Endodermal cell (in vitro differentiated cells): ENCODE data around the gene LGALS4. TPM values are rescaled to one million over a fixed set of nuclear protein-coding genes. Genes with fewer than 3 reads are reported as not detected.

Source experiments
- DNase-seq: peaks from one replicate; pipeline ENCODE4 v3.0.0-alpha.2; 2017
- H3K27ac ChIP-seq: 2 replicates; pipeline ENCODE4 v1.5.1; 2013; ENCODE audit warnings: mild to moderate bottlenecking, low read depth, low read length, moderate library complexity
- H3K27me3 ChIP-seq: 2 replicates; pipeline ENCODE4 v1.6.1; 2013; ENCODE audit warnings: mild to moderate bottlenecking, low read length, moderate library complexity; ENCODE audit not compliant: insufficient read depth, control insufficient read depth, poor library complexity, severe bottlenecking
- H3K36me3 ChIP-seq: 2 replicates; pipeline ENCODE4 v1.7.0; 2013; ENCODE audit warnings: mild to moderate bottlenecking, low read length, moderate library complexity; ENCODE audit not compliant: control insufficient read depth, insufficient read depth
- H3K4me1 ChIP-seq: one replicate; pipeline ENCODE4 v1.7.0; 2013; ENCODE audit warnings: low read length; ENCODE audit not compliant: control insufficient read depth, insufficient read depth
- H3K4me3 ChIP-seq: 2 replicates; pipeline ENCODE4 v1.5.1; 2013; ENCODE audit warnings: mild to moderate bottlenecking, low read length, moderate library complexity
- H3K9ac ChIP-seq: 2 replicates; pipeline ENCODE4 v1.6.1; 2013; ENCODE audit warnings: mild to moderate bottlenecking, low read length, moderate library complexity; ENCODE audit not compliant: poor library complexity, severe bottlenecking; ENCODE audit errors: extremely low read depth
- H3K9me3 ChIP-seq: 2 replicates; pipeline ENCODE4 v1.6.1; 2013; ENCODE audit warnings: mild to moderate bottlenecking, low read length, moderate library complexity; ENCODE audit not compliant: control insufficient read depth
- H3K27ac Mint-ChIP-seq: 2 replicates; pipeline ENCODE4 v1.8.0; 2020; ENCODE audit warnings: mixed read lengths
- H3K27me3 Mint-ChIP-seq: 2 replicates; pipeline ENCODE4 v1.8.0; 2021; ENCODE audit warnings: mild to moderate bottlenecking, mixed read lengths; ENCODE audit not compliant: insufficient read depth
- H3K36me3 Mint-ChIP-seq: 2 replicates; pipeline ENCODE4 v1.8.0; 2020; ENCODE audit warnings: low read depth, mixed read lengths
- H3K4me1 Mint-ChIP-seq: 2 replicates; pipeline ENCODE4 v1.8.0; 2020; ENCODE audit warnings: mixed read lengths
- H3K4me3 Mint-ChIP-seq: 2 replicates; pipeline ENCODE4 v1.8.0; 2020; ENCODE audit warnings: mild to moderate bottlenecking, moderate library complexity, mixed read lengths
- H3K9me3 Mint-ChIP-seq: 2 replicates; pipeline ENCODE4 v1.8.0; 2020; ENCODE audit warnings: mild to moderate bottlenecking, mixed read lengths
- WGBS, 2 experiments: methylation state at CpG; one replicate each; pipeline versions ENCODE4 v1.1.5 to v1.1.7; 2013; ENCODE audit warnings: missing lambda C conversion rate in 2 of 2, mixed read lengths in 1 of 2; ENCODE audit not compliant: insufficient coverage in 1 of 2, insufficient read length in 1 of 2; 5-methylcytosine and 5-hydroxymethylcytosine counted together
- total RNA-seq, 2 donors: library from RNA; stranded (reverse); fragmentation: NEBNext Ultra II Directional in 1 of 2; extraction: Animal tissue kit (Norgen Biotek cat#: 25700) in 1 of 2; gene quantifications; 2 replicates in 1 of 2; 3 replicates in 1 of 2; pipeline ENCODE4 v1.2.1, GENCODE V29; 2021
- TF ChIP-seq, protein P1 (sequence below): fragments of 200-600 bp; sonication (generic); conservative IDR thresholded peaks from 2 replicates; pipeline ENCODE4 v1.5.0; 2021; ENCODE audit warnings: antibody characterized with exemption, mild to moderate bottlenecking

LGALS4 gene
- total RNA-seq, 2 donors from 2014 or later: 0.49 to 0.84 TPM

DNA sequence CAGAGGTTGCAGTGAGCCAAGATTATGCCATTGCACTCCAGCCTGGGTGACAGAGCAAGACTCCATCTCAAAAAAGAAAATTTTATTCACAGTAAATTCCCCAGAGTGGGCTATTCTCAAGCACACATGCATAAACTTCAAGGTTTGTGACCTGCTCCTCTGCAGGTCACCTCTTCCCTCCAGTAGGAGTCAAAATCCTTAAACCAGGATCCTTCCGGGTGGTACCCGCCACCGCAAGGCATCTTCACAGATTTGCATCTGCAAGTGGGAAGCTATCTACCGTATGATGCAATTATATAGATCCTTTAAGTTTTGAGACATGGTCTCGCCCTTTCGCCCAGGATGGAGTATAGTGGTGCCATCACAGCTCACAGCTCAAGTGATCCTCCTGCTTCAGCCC is 21.8 kb upstream of the LGALS4 start:
- no peaks in the 10 kb centered on the region for H3K27me3 ChIP-seq
- Mint-ChIP-seq H3K27me3 (no peaks in the 10 kb centered on the region), H3K9me3 (no peaks in the 10 kb centered on the region), H3K4me3 (no peak overlapping the region), H3K4me1 (peaks cover 6% of the 10 kb centered on the region), H3K36me3 (peaks cover 56% of the 10 kb centered on the region), H3K27ac (no peak overlapping the region)
- H3K27ac ChIP-seq: no peak overlapping the region
- TF ChIP-seq, protein P1, sequence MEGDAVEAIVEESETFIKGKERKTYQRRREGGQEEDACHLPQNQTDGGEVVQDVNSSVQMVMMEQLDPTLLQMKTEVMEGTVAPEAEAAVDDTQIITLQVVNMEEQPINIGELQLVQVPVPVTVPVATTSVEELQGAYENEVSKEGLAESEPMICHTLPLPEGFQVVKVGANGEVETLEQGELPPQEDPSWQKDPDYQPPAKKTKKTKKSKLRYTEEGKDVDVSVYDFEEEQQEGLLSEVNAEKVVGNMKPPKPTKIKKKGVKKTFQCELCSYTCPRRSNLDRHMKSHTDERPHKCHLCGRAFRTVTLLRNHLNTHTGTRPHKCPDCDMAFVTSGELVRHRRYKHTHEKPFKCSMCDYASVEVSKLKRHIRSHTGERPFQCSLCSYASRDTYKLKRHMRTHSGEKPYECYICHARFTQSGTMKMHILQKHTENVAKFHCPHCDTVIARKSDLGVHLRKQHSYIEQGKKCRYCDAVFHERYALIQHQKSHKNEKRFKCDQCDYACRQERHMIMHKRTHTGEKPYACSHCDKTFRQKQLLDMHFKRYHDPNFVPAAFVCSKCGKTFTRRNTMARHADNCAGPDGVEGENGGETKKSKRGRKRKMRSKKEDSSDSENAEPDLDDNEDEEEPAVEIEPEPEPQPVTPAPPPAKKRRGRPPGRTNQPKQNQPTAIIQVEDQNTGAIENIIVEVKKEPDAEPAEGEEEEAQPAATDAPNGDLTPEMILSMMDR: no peak
- no peak overlapping the region for H3K9ac ChIP-seq
- H3K9me3 ChIP-seq: no peaks in the 10 kb centered on the region
- 98 to 100% methylated on average over 5 to 6 of the region's 6 CpGs for WGBS, 2 experiments
- no peaks in the 10 kb centered on the region for H3K4me1 ChIP-seq
- no peak for DNase-seq
- no peak overlapping the region for H3K4me3 ChIP-seq
- peaks cover 48% of the 10 kb centered on the region for H3K36me3 ChIP-seq

DNA sequence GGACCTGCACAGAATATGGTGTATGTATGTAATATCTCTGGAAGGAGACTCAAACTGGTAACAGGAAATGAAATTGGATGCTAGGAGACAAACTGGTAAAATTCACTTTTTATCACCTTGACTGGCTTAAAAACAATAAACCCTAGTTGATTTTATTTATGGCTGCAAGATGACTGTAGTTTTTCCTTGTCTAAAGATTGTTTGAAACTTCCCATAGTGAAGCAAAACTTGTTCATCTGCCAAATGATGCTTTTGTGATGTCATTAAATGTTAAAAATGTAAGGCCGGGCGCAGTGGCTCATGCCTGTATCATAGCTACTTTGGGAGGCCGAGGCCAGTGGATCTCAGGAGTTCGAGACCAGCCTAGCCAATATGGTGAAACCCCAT is 21.4 kb upstream of the LGALS4 start:
- Mint-ChIP-seq H3K27me3 (no peaks in the 10 kb centered on the region), H3K9me3 (no peaks in the 10 kb centered on the region), H3K4me3 (no peak overlapping the region), H3K27ac (peak overlapping the region; percentile 52), H3K4me1 (peaks cover 6% of the 10 kb centered on the region), H3K36me3 (peaks cover 51% of the 10 kb centered on the region)
- Histone ChIP-seq H3K9me3 (no peaks in the 10 kb centered on the region), H3K4me1 (no peaks in the 10 kb centered on the region), H3K4me3 (no peak overlapping the region), H3K27me3 (no peaks in the 10 kb centered on the region), H3K9ac (no peak overlapping the region), H3K36me3 (peaks cover 44% of the 10 kb centered on the region), H3K27ac (no peak overlapping the region)
- TF ChIP-seq, protein P1: no peak
- no peak for DNase-seq
- WGBS, 2 experiments: 96% methylated on average over 4 of the region's 4 CpGs; no CpG with 5 or more reads in 1 of the 2 experiments

DNA sequence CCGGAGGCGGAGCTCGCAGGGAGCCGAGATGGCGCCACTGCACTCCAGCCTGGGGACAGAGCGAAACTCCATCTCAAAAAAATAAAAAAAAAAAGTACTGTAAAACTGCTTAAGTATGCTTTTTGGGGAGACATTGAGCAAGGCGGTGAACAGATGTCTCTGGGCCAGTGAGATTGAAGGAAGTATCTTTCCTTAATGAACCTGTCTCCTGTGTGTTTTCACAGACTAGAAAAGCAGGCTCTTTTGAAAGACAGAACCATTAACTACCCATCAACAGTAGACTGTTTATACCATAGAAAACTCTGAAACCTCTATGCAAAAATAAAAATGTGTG is 20.3 kb upstream of the LGALS4 start:
- WGBS, 2 experiments: 90 to 97% methylated on average over 5 to 7 of the region's 7 CpGs
- Mint-ChIP-seq H3K27me3 (no peaks in the 10 kb centered on the region), H3K4me3 (no peak overlapping the region), H3K4me1 (peaks cover 6% of the 10 kb centered on the region), H3K27ac (peak overlapping the region; percentile 72), H3K9me3 (no peaks in the 10 kb centered on the region), H3K36me3 (peaks cover 45% of the 10 kb centered on the region)
- TF ChIP-seq, protein P1: no peak
- Histone ChIP-seq H3K27me3 (no peaks in the 10 kb centered on the region), H3K36me3 (peaks cover 35% of the 10 kb centered on the region), H3K9ac (no peak overlapping the region), H3K4me1 (no peaks in the 10 kb centered on the region), H3K4me3 (no peak overlapping the region), H3K27ac (peak overlapping the region; percentile 49), H3K9me3 (no peaks in the 10 kb centered on the region)
- no peak for DNase-seq
